ENCODE measurements around the gene ING1.

Gene ING1

GRCh38 chr13:110758195-110758805 is 44.8 kb downstream of the ING1 start:
- no peak for DNase-seq
- intact Hi-C loops (cut with DNase I) = no loop called here

- intact Hi-C loops (cut with DNase I) = no loop called here
Measured at GRCh38 chr13:110759710-110760109, 46.2 kb downstream of the ING1 start.

GRCh38 chr13:110760611-110761010 is 47.1 kb downstream of the ING1 start:
- intact Hi-C loops (cut with DNase I) = no loop called here
- no peak for DNase-seq

More at GRCh38 chr13:110759710-110760109, 46.2 kb downstream of the ING1 start:
- no peak for DNase-seq

- intact Hi-C loops (cut with DNase I) = no loop called here
- DNase-seq = no peak
Measured at GRCh38 chr13:110766671-110767430, 53.4 kb downstream of the ING1 start.

- intact Hi-C loops (cut with DNase I) = no loop called here
- no peak for DNase-seq
Measured at GRCh38 chr13:110767476-110767875, 54.0 kb downstream of the ING1 start.

- DNase-seq = no peak
- intact Hi-C loops (cut with DNase I) = no loop called here
Measured at GRCh38 chr13:110769097-110769496, 55.6 kb downstream of the ING1 start.

- no peak for DNase-seq
- intact Hi-C loops (cut with DNase I) = no loop called here
Measured at GRCh38 chr13:110770678-110771077, 57.2 kb downstream of the ING1 start.

GRCh38 chr13:110771194-110771593 is 57.7 kb downstream of the ING1 start:
- no peak for DNase-seq
- intact Hi-C loops (cut with DNase I) = no loop called here

GRCh38 chr13:110772091-110772984 is 58.8 kb downstream of the ING1 start:
- intact Hi-C loops (cut with DNase I) = no loop called here
- no peak for DNase-seq
